ENCODE data around the gene RBFOX2. TPM values are rescaled to one million over a fixed set of nuclear protein-coding genes. Genes with fewer than 3 reads are reported as not detected.
A peak's percentile ranks its signal among the peaks of the same experiment; 100 is the strongest.

RBFOX2 gene
- total and polyA plus RNA-seq, 2 of the 13 experiments (the other 11 are each of a cell fraction or from before 2014, with no cell fraction given): 37.3 to 40.4 TPM

GRCh38 chr22:36010090-36010489 lies 18.5 kb downstream of the RBFOX2 start:
- peaks cover 69% of the 10 kb centered on the region for H3K79me2 ChIP-seq (ENCODE audit: insufficient read depth, low read length)
- intact Hi-C loops (cut with micrococcal nuclease; ENCODE audit: unreplicated experiment): no loop called here
- BruUV-seq (replicated peaks): no TSS peak
- TF ChIP-seq ZNF674 (CRISPR knock-in tag; IDR thresholded peaks at IDR 0.05; ENCODE audit: low read depth) (no peak), CEBPB (IDR thresholded peaks at IDR 0.05; ENCODE audit: borderline replicate concordance, low read depth, low read length) (no peak), ZNF362 (CRISPR knock-in tag; IDR thresholded peaks at IDR 0.05; ENCODE audit: borderline replicate concordance) (no peak), ZNF546 (CRISPR knock-in tag; conservative IDR thresholded peaks at IDR 0.05) (no peak), ZNF558 (CRISPR knock-in tag; IDR thresholded peaks at IDR 0.05; ENCODE audit: borderline replicate concordance) (no peak), PRDM4 (CRISPR knock-in tag; IDR thresholded peaks at IDR 0.05; ENCODE audit: borderline replicate concordance) (no peak), ZNF569 (CRISPR knock-in tag; IDR thresholded peaks at IDR 0.05; ENCODE audit: borderline replicate concordance) (no peak), JUND (CRISPR knock-in tag; IDR thresholded peaks at IDR 0.05) (no peak), NR0B2 (CRISPR knock-in tag; IDR thresholded peaks at IDR 0.05) (no peak), KMT2A (CRISPR knock-in tag; IDR thresholded peaks at IDR 0.05) (no peak), ZNF367 (CRISPR knock-in tag; IDR thresholded peaks at IDR 0.05; ENCODE audit: borderline replicate concordance) (no peak), MED13 (CRISPR knock-in tag; IDR thresholded peaks at IDR 0.05) (no peak), ZNF609 (CRISPR knock-in tag; IDR thresholded peaks at IDR 0.05; ENCODE audit: borderline replicate concordance) (no peak), ISL2 (CRISPR knock-in tag; IDR thresholded peaks at IDR 0.05) (no peak), ZNF383 (CRISPR knock-in tag; IDR thresholded peaks at IDR 0.05; ENCODE audit: borderline replicate concordance) (no peak)

More at GRCh38 chr22:36010090-36010489, 18.5 kb downstream of the RBFOX2 start:
- Histone ChIP-seq H3K27me3 (ENCODE audit: control insufficient read depth in 1 of 2, insufficient read depth in 2 of 2, low read length in 2 of 2) (no peaks in the 10 kb centered on the region), H3K36me3 (replicated peaks in 1 of 2; ENCODE audit: control insufficient read depth in 1 of 2, insufficient read depth in 2 of 2, low read length in 2 of 2) (no peaks in the 10 kb centered on the region), H3K4me1 (ENCODE audit: insufficient read depth, low read length) (peaks cover 23% of the 10 kb centered on the region), H3K9me3 (ENCODE audit: low read length) (no peaks in the 10 kb centered on the region), H4K20me1 (ENCODE audit: insufficient read depth, low read length) (no peaks in the 10 kb centered on the region), H2AFZ (ENCODE audit: low read length) (no peak overlapping the region), H3K4me3 (replicated peaks in 1 of 3; ENCODE audit: insufficient read depth in 1 of 3, low read depth in 2 of 3, low read length in 3 of 3) (no peak overlapping the region), H3K9ac (ENCODE audit: insufficient read depth, low read depth, low read length) (no peak overlapping the region), H3K27ac (ENCODE audit: extremely low read length, insufficient read depth, low read length) (no peak overlapping the region), H3K4me2 (ENCODE audit: low read depth, low read length) (no peak overlapping the region)
- FAIRE-seq (no peak), DNase-seq (ENCODE audit: low spot score) (no peak), ATAC-seq (peak; percentile 40; the same call in 2 of the 3 replicates)
- 94% methylated on average over 10 of the region's 10 CpGs for WGBS (ENCODE audit: low lambda C conversion rate)
- ChIA-PET CTCF (ENCODE audit: low intra/inter-chr PET ratio, low total read pairs) (no interaction called here), POLR2A (no interaction called here)
- in situ Hi-C loops (cut with HindIII; ENCODE audit: extremely low pct_ligation_motif_present, low pct_unique_long_range_greater_than_20kb): no loop called here
